Activated CD8-positive, alpha-beta T cell treated with anti-CD3 and anti-CD28 coated beads, Interleukin-2, amount 10 ng/mL, durations not matched to agents 7 days and 5 days (primary cell): ENCODE data around the gene CDCA4. TPM values are rescaled to one million over a fixed set of nuclear protein-coding genes. Genes with fewer than 3 reads are reported as not detected.
"Not testable (repeated sequence)": the region's sequence is repeated elsewhere in the genome, so short reads cannot be mapped to it uniquely, and the experiment has no call there.

ENCODE experiments used
- ATAC-seq: fragments of 150-1000 bp; cut with Tn5 transposase; one replicate; pipeline ENCODE4 v1.10.0; 2021; ENCODE audit warnings: moderate library complexity
- CTCF ChIA-PET: fragments of 350-600 bp; sonication (Branson Sonifier 250); formaldehyde crosslinking; loops from one replicate; lab custom pipeline; 2021; ENCODE audit warnings: antibody characterized with exemption; lab: Charles Lee
- POLR2A ChIA-PET: fragments of 350-600 bp; sonication (Branson Sonifier 250); formaldehyde crosslinking; loops from one replicate; lab custom pipeline; 2021; ENCODE audit warnings: antibody characterized with exemption; lab: Charles Lee
- DNase-seq: peaks from one replicate; pipeline ENCODE4 v3.0.0-alpha.2; 2020
- H3K27ac Mint-ChIP-seq: one replicate; pipeline ENCODE4 v1.8.0; 2021; ENCODE audit warnings: mild to moderate bottlenecking, mixed read lengths
- H3K27me3 Mint-ChIP-seq: one replicate; pipeline ENCODE4 v1.8.0; 2021; ENCODE audit warnings: low read depth, mixed read lengths
- H3K36me3 Mint-ChIP-seq: one replicate; pipeline ENCODE4 v1.8.0; 2021; ENCODE audit warnings: low read depth, mixed read lengths
- H3K4me1 Mint-ChIP-seq: one replicate; pipeline ENCODE4 v1.8.0; 2021; ENCODE audit warnings: low read depth, mixed read lengths
- H3K4me3 Mint-ChIP-seq: one replicate; pipeline ENCODE4 v1.8.0; 2021; ENCODE audit warnings: mild to moderate bottlenecking, mixed read lengths
- H3K9me3 Mint-ChIP-seq: one replicate; pipeline ENCODE4 v1.8.0; 2022; ENCODE audit warnings: mixed read lengths; ENCODE audit not compliant: insufficient read depth
- total RNA-seq, 2 experiments: library from RNA; stranded (reverse); gene quantifications; one replicate each; pipeline ENCODE4 v1.2.3, GENCODE V29; 2021

Gene CDCA4
- total RNA-seq, 2 experiments from 2014 or later: 59.9 to 62.3 TPM

DNA sequence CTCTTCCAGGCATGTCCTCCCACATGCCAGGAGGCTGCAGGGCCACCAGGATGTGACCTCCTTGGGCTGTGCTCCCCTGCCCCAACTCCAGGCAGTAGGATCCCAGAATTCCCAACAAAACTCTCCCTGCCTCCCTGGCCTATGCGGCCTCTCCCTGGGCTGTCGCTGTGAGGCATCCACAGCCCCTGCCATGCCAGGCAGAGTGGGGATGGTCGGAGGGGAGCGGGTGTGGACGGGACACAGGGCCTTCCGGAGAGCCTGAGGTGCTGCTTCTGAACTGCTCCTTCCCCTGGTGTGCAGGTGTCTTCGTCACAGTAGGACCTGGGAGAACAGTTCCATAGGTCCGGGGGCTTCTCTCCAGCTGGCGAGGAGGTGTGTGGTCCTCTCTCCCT, 26.0 kb upstream of the CDCA4 start:
- no peak for ATAC-seq
- Mint-ChIP-seq H3K4me3 (no peak overlapping the region), H3K36me3 (peaks cover 21% of the 10 kb centered on the region), H3K9me3 (no peaks in the 10 kb centered on the region), H3K27me3 (no peaks in the 10 kb centered on the region), H3K4me1 (peaks cover 17% of the 10 kb centered on the region), H3K27ac (peak overlapping the region; percentile 15)
- no peak for DNase-seq
- ChIA-PET POLR2A (interaction anchor here (1.0 to 2.1 kb wide), 4 partner anchors 18 to 40 kb away, joined by 3 to 6 read pairs (median 4); partner anchors contain the start of gene GPR132), CTCF (interaction anchor here (0.9 to 6.7 kb wide), 15 partner anchors 11 to 443 kb away, joined by 4 to 92 read pairs (median 13); partner anchors contain the start of genes CDCA4 and GPR132)

DNA sequence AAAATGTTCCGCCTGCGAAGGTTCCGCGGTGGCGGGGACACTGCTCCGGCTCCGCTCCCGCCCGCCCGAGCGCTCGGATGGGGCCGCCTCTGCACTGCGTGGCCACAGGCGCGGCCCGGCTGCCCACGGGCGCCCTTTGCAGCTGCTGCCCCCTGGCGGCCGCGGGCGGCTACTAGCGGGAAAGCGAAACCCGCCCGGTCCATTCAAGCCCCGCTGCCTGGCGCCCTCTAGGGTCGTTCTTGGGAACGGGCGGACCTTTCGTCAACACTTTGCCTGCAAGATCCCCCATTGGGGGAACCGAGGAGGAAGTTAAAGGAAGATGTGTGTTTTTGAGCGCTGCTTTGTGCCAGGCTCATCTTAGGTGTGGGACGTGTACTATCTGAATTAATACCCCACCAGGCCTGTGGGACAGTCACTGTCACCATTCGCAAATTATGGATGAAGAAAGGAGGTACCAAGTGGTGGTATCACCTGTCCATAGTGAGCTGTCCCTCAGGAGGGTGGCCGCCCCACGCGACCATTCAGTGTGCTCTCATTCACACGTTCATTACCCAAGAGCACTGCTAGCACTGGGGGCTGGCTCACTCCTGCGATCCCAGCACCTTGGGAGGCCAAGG, 24.9 kb upstream of the CDCA4 start:
- POLR2A ChIA-PET: interaction anchor here (0.6 to 2.1 kb wide), 6 partner anchors 19 to 41 kb away, joined by 3 to 6 read pairs (median 4); partner anchors contain the start of genes CDCA4 and GPR132
- ATAC-seq: peak; percentile 96

DNA sequence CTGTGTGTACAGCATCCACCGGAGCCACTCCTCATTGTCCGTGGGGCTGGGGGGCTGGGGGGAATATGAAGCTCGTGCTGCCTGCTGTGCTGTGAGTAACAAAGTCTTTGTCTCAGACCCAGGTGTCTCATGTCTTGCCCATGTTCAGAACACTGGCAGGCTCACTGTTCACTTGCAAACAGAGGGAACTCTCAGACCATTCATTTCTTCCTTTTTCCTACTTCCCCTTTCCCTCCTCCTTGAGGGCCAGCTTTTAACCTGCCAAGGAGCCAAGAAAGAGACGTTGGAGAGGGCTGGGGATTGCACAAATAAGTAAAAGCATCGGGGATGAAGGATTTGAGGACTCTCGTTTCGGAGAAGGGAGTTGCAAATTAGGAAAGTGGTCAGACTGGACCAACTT, 22.8 kb upstream of the CDCA4 start:
- Mint-ChIP-seq H3K9me3 (no peaks in the 10 kb centered on the region), H3K36me3 (peaks cover 2% of the 10 kb centered on the region), H3K27ac (no peak overlapping the region), H3K4me1 (peaks cover 17% of the 10 kb centered on the region), H3K4me3 (no peak overlapping the region), H3K27me3 (no peaks in the 10 kb centered on the region)
- ChIA-PET CTCF (interaction anchor here (0.8 to 6.7 kb wide), 9 partner anchors 11 to 69 kb away, joined by 3 to 92 read pairs (median 32); partner anchors contain the start of genes CDCA4 and GPR132), POLR2A (interaction anchor here (1.4 kb wide), 1 partner anchor 15 kb away, joined by 4 read pairs; no protein-coding TSS in a partner anchor)
- no peak for ATAC-seq
- no peak for DNase-seq

More for the DNA sequence above, 24.9 kb upstream of the CDCA4 start:
- Mint-ChIP-seq H3K4me3 (no peak overlapping the region), H3K27ac (peak overlapping the region; percentile 56), H3K9me3 (no peaks in the 10 kb centered on the region), H3K36me3 (peaks cover 10% of the 10 kb centered on the region), H3K27me3 (no peaks in the 10 kb centered on the region), H3K4me1 (peaks cover 17% of the 10 kb centered on the region)
- DNase-seq: peak; percentile 95
- CTCF ChIA-PET: interaction anchor here (0.9 to 6.7 kb wide), 23 partner anchors 8 to 444 kb away, joined by 3 to 92 read pairs (median 9); partner anchors contain the start of genes AHNAK2, CDCA4, CLBA1 and GPR132

DNA sequence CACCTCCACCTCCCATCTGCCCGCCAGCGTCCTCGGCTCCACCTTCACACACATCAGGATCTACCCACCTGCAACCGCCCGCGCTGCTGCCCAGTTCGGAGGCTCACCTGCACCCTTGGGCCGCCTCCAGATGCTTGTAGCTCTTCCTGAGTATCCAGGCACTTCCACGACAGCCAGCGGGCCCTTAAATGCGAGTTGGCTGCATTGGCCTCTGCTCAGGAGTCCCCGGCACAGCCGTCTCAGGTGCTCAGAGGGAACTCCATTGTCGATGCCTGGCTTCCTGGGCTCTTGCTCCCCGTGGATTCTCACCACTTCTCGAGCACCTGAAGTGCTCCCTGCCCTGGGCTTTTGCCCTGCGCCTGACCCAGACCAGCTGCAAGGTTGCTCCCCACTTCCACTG, 21.9 kb upstream of the CDCA4 start:
- no peaks in the 10 kb centered on the region for H3K9me3 Mint-ChIP-seq
- ATAC-seq (no peak), DNase-seq (no peak)
- no peaks in the 10 kb centered on the region for H3K27me3 Mint-ChIP-seq
- peaks cover 17% of the 10 kb centered on the region for H3K4me1 Mint-ChIP-seq
- H3K4me3 Mint-ChIP-seq: no peak overlapping the region
- ChIA-PET POLR2A (interaction anchor here (0.6 to 1.4 kb wide), 2 partner anchors 14 to 37 kb away, joined by 3 to 4 read pairs; no protein-coding TSS in a partner anchor), CTCF (interaction anchor here (0.6 to 6.7 kb wide), 4 partner anchors 16 to 1178 kb away, joined by 3 to 92 read pairs (median 50); partner anchors contain the start of gene GPR132)
- H3K36me3 Mint-ChIP-seq: peaks cover 2% of the 10 kb centered on the region
- H3K27ac Mint-ChIP-seq: no peak overlapping the region

DNA sequence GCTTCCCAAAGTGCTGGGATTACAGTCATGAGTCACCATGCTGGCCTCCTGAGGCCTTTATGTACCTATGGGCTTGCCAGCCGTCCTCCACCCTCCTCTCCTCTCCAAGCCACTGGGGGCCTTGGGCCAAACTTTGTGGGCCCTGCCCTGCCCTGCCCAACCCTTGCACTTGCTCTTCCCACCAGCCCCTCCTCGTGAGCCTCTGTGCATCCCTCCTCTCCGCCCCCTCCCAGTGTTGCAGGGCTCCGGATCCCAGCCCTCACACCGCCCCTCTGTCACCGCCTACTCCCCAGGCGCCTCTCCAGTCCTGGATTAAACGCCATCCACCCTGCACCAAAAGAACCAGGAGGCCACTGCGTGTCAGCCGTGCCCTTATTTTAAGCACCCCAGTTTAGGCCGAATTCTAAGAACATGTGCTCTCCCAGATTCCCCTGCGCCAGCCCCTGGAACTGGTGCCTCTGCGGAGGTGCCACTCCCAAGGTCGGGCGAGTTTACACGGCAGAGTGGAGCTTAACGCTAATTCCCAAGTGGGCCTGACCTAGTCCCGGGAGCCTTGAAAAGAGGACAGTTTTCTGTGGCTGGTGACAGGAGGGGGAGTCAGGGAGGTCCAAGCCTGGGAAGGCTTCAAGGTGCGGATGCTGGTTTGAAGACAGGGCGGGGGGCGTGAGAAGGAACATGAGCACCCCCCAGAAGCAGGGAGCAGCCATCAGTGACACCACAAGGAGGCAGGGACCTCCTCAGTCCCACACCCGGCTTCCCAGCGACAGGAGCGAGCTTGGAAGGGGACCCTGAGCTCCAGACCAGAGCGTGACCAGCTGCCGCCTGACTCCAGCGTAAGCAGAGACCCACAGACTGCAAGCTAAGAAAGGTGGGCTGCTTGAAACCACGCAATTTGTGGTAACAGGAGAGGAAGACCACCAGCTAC, 21.2 kb upstream of the CDCA4 start:
- Mint-ChIP-seq H3K36me3 (peaks cover 2% of the 10 kb centered on the region), H3K9me3 (no peaks in the 10 kb centered on the region), H3K27me3 (no peaks in the 10 kb centered on the region), H3K4me1 (peaks cover 17% of the 10 kb centered on the region), H3K4me3 (no peak overlapping the region), H3K27ac (no peak overlapping the region)
- ChIA-PET POLR2A (interaction anchor here (0.6 to 1.4 kb wide), 3 partner anchors 13 to 37 kb away, joined by 3 to 4 read pairs (median 3); partner anchors contain the start of gene CDCA4), CTCF (interaction anchor here (0.6 to 6.7 kb wide), 4 partner anchors 16 to 1178 kb away, joined by 3 to 92 read pairs (median 50); partner anchors contain the start of gene GPR132)
- DNase-seq (no peak), ATAC-seq (no peak)

DNA sequence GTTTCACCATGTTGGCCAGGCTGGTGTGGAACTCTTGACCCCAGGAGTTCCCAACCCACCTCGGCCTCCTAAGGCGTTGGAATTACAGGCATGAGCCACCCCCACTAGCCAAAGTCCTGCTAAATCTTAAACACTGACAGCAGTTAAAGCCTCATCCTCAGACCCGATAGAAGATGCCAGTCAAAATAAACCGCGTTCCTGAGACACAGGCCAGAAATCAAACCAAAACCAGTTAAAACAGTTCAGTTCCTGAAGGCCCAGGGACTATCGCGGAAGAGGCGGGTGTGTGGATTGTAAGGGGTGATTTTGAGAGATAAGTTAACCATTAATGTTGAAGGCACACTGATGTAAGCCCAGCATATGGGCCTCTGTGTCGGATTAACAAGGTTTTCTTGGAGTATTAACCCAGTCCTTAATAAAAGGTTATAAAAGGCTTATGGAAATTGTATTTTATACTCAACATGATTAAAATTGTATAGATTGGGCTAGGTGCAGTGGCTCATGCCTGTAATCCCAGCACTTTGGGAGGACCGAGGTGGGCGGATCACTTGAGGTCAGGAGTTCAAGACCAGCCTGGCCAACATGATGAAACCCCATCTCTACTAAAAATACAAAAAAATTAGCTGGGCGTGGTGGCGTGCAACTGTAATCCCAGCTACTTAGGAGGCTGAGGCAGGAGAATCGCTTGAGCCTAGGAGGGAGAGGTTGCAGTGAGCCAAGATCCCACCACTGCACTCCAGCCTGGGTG, 18.7 kb upstream of the CDCA4 start:
- Mint-ChIP-seq H3K27me3 (no peaks in the 10 kb centered on the region), H3K27ac (no peak overlapping the region), H3K9me3 (no peaks in the 10 kb centered on the region), H3K4me3 (no peak overlapping the region), H3K36me3 (no peaks in the 10 kb centered on the region), H3K4me1 (peaks cover 3% of the 10 kb centered on the region)
- POLR2A ChIA-PET: no interaction called here
- DNase-seq (no peak), ATAC-seq (no peak)
- CTCF ChIA-PET: interaction anchor here (2.3 kb wide), 1 partner anchor 19 kb away, joined by 5 read pairs; the partner anchor contains the start of gene CDCA4

DNA sequence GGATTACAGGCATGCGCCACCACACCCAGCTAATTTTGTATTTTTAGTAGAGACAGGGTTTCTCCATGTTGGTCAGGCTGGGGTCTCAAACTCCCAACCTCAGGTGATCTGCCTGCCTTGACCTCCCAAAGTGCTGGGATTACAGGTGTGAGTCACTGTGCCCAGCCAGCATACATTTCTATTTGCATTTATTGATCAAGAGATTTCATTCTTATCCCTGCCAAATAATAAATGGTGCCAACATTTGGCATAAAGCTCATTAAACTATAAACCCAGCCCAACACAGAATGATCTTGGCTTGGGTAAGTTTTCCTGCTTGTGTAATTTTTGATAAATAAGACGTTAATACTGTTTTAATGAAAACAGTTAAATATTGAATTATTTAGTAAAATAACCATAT, 14.7 kb upstream of the CDCA4 start:
- not testable (repeated sequence) for H3K9me3 Mint-ChIP-seq, H3K4me3 Mint-ChIP-seq, H3K27ac Mint-ChIP-seq, DNase-seq, H3K27me3 Mint-ChIP-seq, H3K36me3 Mint-ChIP-seq, ATAC-seq
- CTCF ChIA-PET: interaction anchor here (0.6 to 3.1 kb wide), 4 partner anchors 8 to 51 kb away, joined by 3 to 28 read pairs (median 3); no protein-coding TSS in a partner anchor
- POLR2A ChIA-PET: interaction anchor here (0.9 kb wide), 1 partner anchor 20 kb away, joined by 3 read pairs; no protein-coding TSS in a partner anchor
- H3K4me1 Mint-ChIP-seq: peaks cover 15% of the 10 kb centered on the region

DNA sequence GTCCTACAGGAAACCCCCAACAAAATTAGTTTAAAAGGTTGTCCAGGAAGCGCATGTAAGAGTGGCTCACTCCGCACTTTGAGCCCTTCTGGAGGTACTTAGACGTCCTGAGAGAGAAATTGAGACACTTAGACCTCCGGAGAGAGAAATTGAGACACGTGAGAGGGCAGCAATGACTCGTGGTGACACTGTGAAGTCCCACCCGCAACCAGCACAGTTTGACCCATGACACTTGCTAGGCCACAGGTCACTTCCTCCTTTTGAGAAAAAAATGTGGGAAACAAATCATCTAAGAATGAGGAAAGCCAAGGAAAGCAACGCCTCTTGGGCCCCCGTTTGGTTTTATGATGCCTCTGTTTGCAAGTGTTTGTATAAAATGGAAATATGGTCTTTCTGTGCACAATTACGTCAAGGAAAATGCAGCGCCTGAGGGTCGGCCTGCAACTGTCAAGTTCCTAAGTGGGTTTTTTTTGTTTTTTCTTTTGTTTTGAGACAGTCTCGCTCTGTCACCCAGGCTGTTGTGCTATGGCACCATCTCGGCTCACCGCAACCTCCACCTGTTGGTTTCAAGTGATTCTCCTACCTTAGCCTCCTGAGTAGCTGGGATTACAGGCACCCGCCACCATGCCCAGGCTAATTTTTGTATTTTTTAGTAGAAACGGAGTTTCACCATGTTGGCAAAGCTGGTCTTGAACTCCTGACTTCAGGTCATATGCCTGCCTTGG, 13.6 kb upstream of the CDCA4 start:
- no peak for ATAC-seq

DNA sequence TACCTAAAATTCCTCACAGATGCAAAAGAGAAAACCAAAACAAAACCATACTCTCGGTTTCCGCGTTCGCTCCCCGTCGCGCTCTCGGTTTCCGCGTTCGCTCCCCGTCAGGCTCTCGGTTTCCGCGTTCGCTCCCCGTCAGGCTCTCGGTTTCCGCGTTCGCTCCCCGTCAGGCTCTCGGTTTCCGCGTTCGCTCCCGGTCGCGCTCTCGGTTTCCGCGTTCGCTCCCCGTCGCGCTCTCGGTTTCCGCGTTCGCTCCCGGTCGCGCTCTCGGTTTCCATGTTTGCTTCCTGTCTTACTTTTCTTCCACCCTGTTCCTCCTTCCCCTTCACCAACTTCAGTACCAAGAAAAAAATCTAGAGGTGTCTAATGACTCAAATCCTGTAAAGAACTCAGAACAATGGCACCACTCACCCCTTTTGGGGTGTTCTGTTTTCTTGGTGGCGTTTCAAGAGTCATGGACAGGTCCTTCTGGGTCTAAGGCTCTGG, 12.6 kb upstream of the CDCA4 start:
- H3K4me1 Mint-ChIP-seq: peaks cover 15% of the 10 kb centered on the region
- H3K9me3 Mint-ChIP-seq, H3K36me3 Mint-ChIP-seq, DNase-seq, H3K27me3 Mint-ChIP-seq, ATAC-seq: not testable (repeated sequence)
- H3K4me3 Mint-ChIP-seq: peak overlapping the region; percentile 75
- H3K27ac Mint-ChIP-seq: peak overlapping the region; percentile 84
- CTCF ChIA-PET: interaction anchor here (1.4 to 4.6 kb wide), 2 partner anchors 12 to 57 kb away, joined by 3 to 32 read pairs; no protein-coding TSS in a partner anchor
- POLR2A ChIA-PET: interaction anchor here (1.7 kb wide), 1 partner anchor 13 kb away, joined by 7 read pairs; the partner anchor contains the start of gene CDCA4

More for the DNA sequence above, 13.6 kb upstream of the CDCA4 start:
- H3K4me1 Mint-ChIP-seq: peaks cover 15% of the 10 kb centered on the region
- ChIA-PET POLR2A (interaction anchor here (0.9 to 1.7 kb wide), 2 partner anchors 14 to 19 kb away, joined by 3 to 7 read pairs; partner anchors contain the start of gene CDCA4), CTCF (interaction anchor here (1.1 to 4.6 kb wide), 3 partner anchors 8 to 11 kb away, joined by 3 to 32 read pairs (median 28); no protein-coding TSS in a partner anchor)
- no peaks in the 10 kb centered on the region for H3K36me3 Mint-ChIP-seq
- DNase-seq: no peak
- H3K27ac Mint-ChIP-seq: no peak overlapping the region
- H3K4me3 Mint-ChIP-seq: no peak overlapping the region
- H3K27me3 Mint-ChIP-seq: peaks cover 5% of the 10 kb centered on the region
- no peaks in the 10 kb centered on the region for H3K9me3 Mint-ChIP-seq
